HG03097 (cell line): ENCODE measurements around the gene KLK2.

Experiments
- ATAC-seq: cut with Tn5 transposase; IDR thresholded peaks from one replicate; pipeline ENCODE4 v1.9.1; 2021; ENCODE audit not compliant: unreplicated experiment, low FRiP score

KLK2 gene

GRCh38 chr19:50912727-50913716, 39.8 kb downstream of the KLK2 start:
- ATAC-seq, result no peak

GRCh38 chr19:50916069-50916468, 42.8 kb downstream of the KLK2 start:
- ATAC-seq, result no peak

- ATAC-seq, result peak; percentile 33
Measured at GRCh38 chr19:50921426-50922316, 48.4 kb downstream of the KLK2 start.

- ATAC-seq, result peak; percentile 73
Measured at GRCh38 chr19:50922317-50922853, 49.1 kb downstream of the KLK2 start.

GRCh38 chr19:50924586-50924985, 51.3 kb downstream of the KLK2 start:
- ATAC-seq, result no peak

GRCh38 chr19:50925734-50926133, 52.5 kb downstream of the KLK2 start:
- no peak for ATAC-seq

GRCh38 chr19:50926144-50926543, 52.9 kb downstream of the KLK2 start:
- ATAC-seq, result no peak

- no peak for ATAC-seq
Measured at GRCh38 chr19:50928831-50929230, 55.6 kb downstream of the KLK2 start.
